B cell (primary cell): ENCODE measurements around the gene POM121L2. TPM values are rescaled to one million over a fixed set of nuclear protein-coding genes. Genes with fewer than 3 reads are reported as not detected.
A peak's percentile ranks its signal among the peaks of the same experiment; 100 is the strongest.

Experiments
- ATAC-seq: fragments of 200-7000 bp; cut with Tn5 transposase; one replicate; pipeline ENCODE4 v1.10.0; 2021; ENCODE audit warnings: low read depth, mild to moderate bottlenecking, moderate number of reproducible peaks, moderate library complexity
- CTCF ChIA-PET: fragments of 350-600 bp; sonication (Branson Sonifier 250); formaldehyde crosslinking; loops from one replicate; lab custom pipeline; 2021; ENCODE audit warnings: antibody characterized with exemption, inconsistent platforms; lab: Charles Lee
- POLR2A ChIA-PET: fragments of 350-600 bp; sonication (Branson Sonifier 250); formaldehyde crosslinking; loops from one replicate; lab custom pipeline; 2021; ENCODE audit warnings: antibody characterized with exemption; lab: Charles Lee
- DNase-seq: peaks from one replicate; pipeline ENCODE4 v3.0.0; 2013
- H2AFZ ChIP-seq: 2 replicates; pipeline ENCODE4 v1.6.1; 2012; ENCODE audit warnings: mild to moderate bottlenecking, low read depth, low read length; ENCODE audit not compliant: insufficient read depth, poor library complexity, severe bottlenecking
- H3K27ac ChIP-seq, 2 donors: 1 replicate in 1 of 2; 2 replicates in 1 of 2; pipeline ENCODE4 v1.5.1; 2012 to 2013; ENCODE audit warnings: low read length in 2 of 2, mild to moderate bottlenecking in 2 of 2, moderate library complexity in 1 of 2
- H3K27me3 ChIP-seq, 4 experiments: fragments of 200-600 bp in 1 of 4; sonication (generic) in 1 of 4; replicated peaks in 1 of 4; 1 replicate in 2 of 4; 2 replicates in 2 of 4; pipeline versions ENCODE4 v1.6.1 to v1.7.0; 2013 to 2016; ENCODE audit warnings: low read length in 3 of 4, mild to moderate bottlenecking in 2 of 4, mixed read lengths in 1 of 4, moderate library complexity in 1 of 4; ENCODE audit not compliant: insufficient read depth in 4 of 4, control insufficient read depth in 3 of 4; ENCODE audit errors: control extremely low read depth in 1 of 4
- H3K36me3 ChIP-seq, 2 experiments: replicated peaks in 1 of 2; 1 replicate in 1 of 2; 2 replicates in 1 of 2; pipeline versions ENCODE4 v1.6.1 to v1.7.1; 2013; ENCODE audit warnings: low read length in 1 of 2; ENCODE audit not compliant: insufficient read depth in 2 of 2, control insufficient read depth in 1 of 2; ENCODE audit errors: control extremely low read depth in 1 of 2, extremely low read depth in 1 of 2
- H3K4me1 ChIP-seq, 2 donors: fragments of 200-600 bp in 1 of 2; sonication (generic) in 1 of 2; 1 replicate in 1 of 2; 2 replicates in 1 of 2; pipeline versions ENCODE4 v1.5.1 to v1.6.1; 2013 to 2017; ENCODE audit warnings: low read length in 2 of 2; ENCODE audit not compliant: control insufficient read depth in 2 of 2, insufficient read depth in 2 of 2
- H3K4me2 ChIP-seq: replicated peaks from 2 replicates; pipeline ENCODE3; 2012; ENCODE audit warnings: mild to moderate bottlenecking, low read depth, low read length; ENCODE audit not compliant: poor library complexity, severe bottlenecking
- H3K4me3 ChIP-seq, 5 experiments: fragments of 200-600 bp in 1 of 5; sonication (generic) in 1 of 5; 1 replicate in 3 of 5; 2 replicates in 2 of 5; pipeline versions ENCODE4 v1.5.1 to v1.7.0; 2011 to 2016; ENCODE audit warnings: low read length in 4 of 5, mild to moderate bottlenecking in 4 of 5, low read depth in 2 of 5, control low read depth in 1 of 5, moderate library complexity in 1 of 5; ENCODE audit not compliant: insufficient read depth in 1 of 5; ENCODE audit errors: control extremely low read depth in 1 of 5, extremely low read depth in 1 of 5
- H3K79me2 ChIP-seq: fragments of 200-600 bp; sonication (generic); one replicate; pipeline ENCODE4 v1.6.0; 2016; ENCODE audit warnings: low read length; ENCODE audit not compliant: control insufficient read depth, insufficient read depth
- H3K9ac ChIP-seq: fragments of 200-600 bp; sonication (generic); 2 replicates; pipeline ENCODE4 v1.6.1; 2017; ENCODE audit warnings: mild to moderate bottlenecking, low read length, moderate library complexity
- H3K9me3 ChIP-seq, 3 donors: one replicate each; pipeline versions ENCODE4 v1.6.1 to v1.7.1; 2013; ENCODE audit warnings: low read length in 2 of 3; ENCODE audit not compliant: control insufficient read depth in 2 of 3, insufficient read depth in 1 of 3; ENCODE audit errors: control extremely low read depth in 1 of 3
- H4K20me1 ChIP-seq: 2 replicates; pipeline ENCODE4 v1.6.0; 2012; ENCODE audit warnings: mild to moderate bottlenecking, low read length; ENCODE audit not compliant: insufficient read depth, control insufficient read depth, poor library complexity, severe bottlenecking
- H3K27ac Mint-ChIP-seq: one replicate; pipeline ENCODE4 v1.8.0; 2021; ENCODE audit warnings: mixed read lengths
- H3K27me3 Mint-ChIP-seq: one replicate; pipeline ENCODE4 v1.8.0; 2021; ENCODE audit warnings: mixed read lengths
- H3K4me1 Mint-ChIP-seq: one replicate; pipeline ENCODE4 v1.8.0; 2021; ENCODE audit warnings: mixed read lengths
- H3K4me3 Mint-ChIP-seq: one replicate; pipeline ENCODE4 v1.8.0; 2021; ENCODE audit warnings: mixed read lengths
- H3K9me3 Mint-ChIP-seq: one replicate; pipeline ENCODE4 v1.8.0; 2022; ENCODE audit warnings: mixed read lengths; ENCODE audit not compliant: insufficient read depth
- CTCF ChIP-seq: fragments of 200-600 bp; IDR thresholded peaks from one replicate; pipeline ENCODE4 v1.8.0; 2022; ENCODE audit warnings: antibody characterized with exemption, mild to moderate bottlenecking
- EZH2 ChIP-seq: IDR thresholded peaks from 2 replicates; pipeline ENCODE4 v1.6.1; 2012; ENCODE audit warnings: borderline replicate concordance, low read depth, mild to moderate bottlenecking, moderate library complexity, low read length; ENCODE audit not compliant: insufficient read depth, poor library complexity, severe bottlenecking
- WGBS: methylation state at CpG from one replicate; pipeline ENCODE4 v1.1.5; 2013; ENCODE audit warnings: missing lambda C conversion rate; ENCODE audit not compliant: insufficient coverage; 5-methylcytosine and 5-hydroxymethylcytosine counted together
- intact Hi-C: fragments of 100-400 bp; cut with micrococcal nuclease; formaldehyde crosslinking; loops from one replicate; pipeline ENCODE4 v1.10.0; 2022
- polyA plus RNA-seq: library from polyadenylated mRNA; depleted of rRNA; stranded (reverse); fragments of >200 nt; gene quantifications from 2 replicates; pipeline ENCODE4 v1.2.3, GENCODE V29; 2012
- total RNA-seq, 2 donors: library from RNA; stranded (reverse); fragments of 120-200 nt in 1 of 2; gene quantifications; 1 replicate in 1 of 2; 2 replicates in 1 of 2; pipeline versions ENCODE4 v1.2.3 to v1.2.4, GENCODE V29; 2013 to 2022

Gene POM121L2
- total and polyA plus RNA-seq, 2 donors (not counting 1 experiment from before 2014, with no cell fraction given), result not detected

GRCh38 chr6:27280064-27280539, 32.0 kb downstream of the POM121L2 start:
- no peaks in the 10 kb centered on the region for H3K4me1 Mint-ChIP-seq
- H3K9ac ChIP-seq, result peak overlapping the region; percentile 1
- H3K36me3 ChIP-seq, result no peaks in the 10 kb centered on the region
- no peak for ATAC-seq
- H3K4me3 ChIP-seq, result no peak overlapping the region
- 0% methylated on average over 6 of the region's 17 CpGs for WGBS
- CTCF ChIA-PET, result no interaction called here
- TF ChIP-seq EZH2, result no peak
- no peak for TF ChIP-seq CTCF
- no peak overlapping the region for H3K27ac ChIP-seq
- H3K27me3 Mint-ChIP-seq, result peaks cover 72% of the 10 kb centered on the region
- no peaks in the 10 kb centered on the region for H3K79me2 ChIP-seq
- H3K9me3 Mint-ChIP-seq, result peaks cover 9% of the 10 kb centered on the region
- H2AFZ ChIP-seq, result no peak overlapping the region
- no peak overlapping the region for H3K4me3 Mint-ChIP-seq
- POLR2A ChIA-PET, result no interaction called here
- peaks cover 4 to 65% (median 33%) of the 10 kb centered on the region in 3 donors for H3K9me3 ChIP-seq
- no peak overlapping the region for H3K27ac Mint-ChIP-seq
- H3K4me2 ChIP-seq, result no peak overlapping the region
- H3K27me3 ChIP-seq, result peaks cover 0 to 87% (median 73%) of the 10 kb centered on the region in 4 experiments
- intact Hi-C loops, result loop anchor here (5.0 kb wide), 1 partner anchor 392 kb away; no protein-coding TSS in a partner anchor
- no peaks in the 10 kb centered on the region for H4K20me1 ChIP-seq
- H3K4me1 ChIP-seq, result peaks cover 8 to 14% of the 10 kb centered on the region in 2 donors
- no peak for DNase-seq

- peaks cover 9% of the 10 kb centered on the region for H3K9me3 Mint-ChIP-seq
- intact Hi-C loops, result loop anchor here (5.0 kb wide), 1 partner anchor 393 kb away; no protein-coding TSS in a partner anchor
- H3K4me3 ChIP-seq, result no peak overlapping the region
- no peak overlapping the region for H3K27ac ChIP-seq
- H3K9me3 ChIP-seq, result peaks cover 4 to 67% (median 31%) of the 10 kb centered on the region in 3 donors
- H3K79me2 ChIP-seq, result no peaks in the 10 kb centered on the region
- ATAC-seq, result no peak
- ChIA-PET CTCF (interaction anchor here (0.7 kb wide), 2 partner anchors 33 to 92 kb away, joined by 3 read pairs; no protein-coding TSS in a partner anchor), POLR2A (interaction anchor here (0.7 kb wide), 1 partner anchor 17 kb away, joined by 14 read pairs; no protein-coding TSS in a partner anchor)
- H3K4me1 Mint-ChIP-seq, result no peaks in the 10 kb centered on the region
- peaks cover 72% of the 10 kb centered on the region for H3K27me3 Mint-ChIP-seq
- no peak overlapping the region for H3K4me2 ChIP-seq
- H3K36me3 ChIP-seq, result no peaks in the 10 kb centered on the region
- 9% methylated on average over 19 of the region's 24 CpGs for WGBS
- no peak overlapping the region for H3K9ac ChIP-seq
- no peak overlapping the region for H3K4me3 Mint-ChIP-seq
- DNase-seq, result no peak
- no peak overlapping the region for H2AFZ ChIP-seq
- peaks cover 0 to 88% (median 72%) of the 10 kb centered on the region in 4 experiments for H3K27me3 ChIP-seq
- no peak overlapping the region for H3K27ac Mint-ChIP-seq
- peaks cover 8 to 14% of the 10 kb centered on the region in 2 donors for H3K4me1 ChIP-seq
- H4K20me1 ChIP-seq, result no peaks in the 10 kb centered on the region
- TF ChIP-seq CTCF (no peak), EZH2 (no peak)
Measured at GRCh38 chr6:27279513-27280063, 32.5 kb downstream of the POM121L2 start.
